CD4-positive, alpha-beta T cell treated with Interleukin-2 at 100 ng/mL for 4 hours (primary cell): ENCODE data around the gene ELOVL4.

Experiments
- DNase-seq: peaks from one replicate; pipeline ENCODE4 v3.0.0-alpha.2; 2020; ENCODE audit warnings: low spot score

The ELOVL4 gene

GRCh38 chr6:79911992-79912391 lies 35.4 kb downstream of the ELOVL4 start:
- DNase-seq = no peak

DNA sequence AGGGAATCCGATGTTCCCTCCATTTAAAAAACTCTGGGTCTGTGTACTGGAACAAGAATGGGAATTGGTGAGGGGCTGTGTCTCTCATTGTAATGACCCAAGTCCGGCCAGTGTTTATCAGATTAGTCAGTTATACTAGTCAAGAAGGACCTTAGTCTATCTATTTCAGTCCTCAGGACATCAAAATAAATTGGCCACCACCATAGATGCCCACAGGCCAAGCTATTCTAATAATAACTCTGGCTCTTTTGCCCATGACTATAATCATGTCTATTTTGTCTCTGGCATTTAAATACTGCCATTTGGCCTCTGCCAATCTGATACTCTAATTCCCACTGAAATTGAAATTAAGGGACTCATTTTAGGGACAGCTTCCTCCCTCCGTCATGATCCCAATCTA lies 37.8 kb downstream of the ELOVL4 start:
- no peak for DNase-seq

DNA sequence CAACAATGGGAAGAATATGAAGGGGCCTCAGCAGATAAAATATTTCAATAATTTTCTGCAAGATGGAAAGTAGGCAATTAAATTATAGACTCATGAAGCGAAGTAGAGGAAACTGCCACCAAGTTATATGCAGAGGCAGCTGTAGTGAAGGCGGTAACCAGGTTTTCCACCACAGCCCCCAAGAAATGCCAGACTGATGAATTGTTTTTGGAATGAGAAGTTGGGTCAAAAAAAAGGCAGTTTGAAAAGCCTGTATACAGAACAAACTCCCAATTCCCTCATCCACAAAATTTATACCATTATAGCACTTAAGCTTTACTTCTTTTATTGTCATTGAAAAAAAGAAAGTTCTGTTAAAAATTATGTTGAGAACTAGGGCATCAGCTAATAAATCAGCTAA lies 45.3 kb downstream of the ELOVL4 start:
- no peak for DNase-seq

GRCh38 chr6:79898076-79898475 lies 49.3 kb downstream of the ELOVL4 start:
- DNase-seq = no peak

DNA sequence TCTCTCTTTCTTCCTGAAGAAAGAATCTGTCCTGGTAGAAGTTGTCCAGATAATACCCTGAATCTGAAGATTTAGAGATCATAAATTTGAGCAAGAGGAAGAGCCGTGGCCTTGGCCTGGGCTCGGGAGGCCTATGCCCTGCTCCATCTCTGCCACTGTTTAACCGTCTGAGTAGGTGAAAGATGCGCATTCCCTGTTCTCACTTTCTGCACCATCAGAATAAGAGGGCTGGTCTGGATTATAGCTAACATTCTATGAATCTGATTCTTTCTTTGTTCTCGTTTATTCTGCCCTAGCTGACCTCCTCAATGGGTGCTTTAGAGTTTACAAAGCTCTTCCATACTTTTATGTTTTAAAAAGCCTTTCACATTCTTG lies 51.3 kb downstream of the ELOVL4 start:
- no peak for DNase-seq

DNA sequence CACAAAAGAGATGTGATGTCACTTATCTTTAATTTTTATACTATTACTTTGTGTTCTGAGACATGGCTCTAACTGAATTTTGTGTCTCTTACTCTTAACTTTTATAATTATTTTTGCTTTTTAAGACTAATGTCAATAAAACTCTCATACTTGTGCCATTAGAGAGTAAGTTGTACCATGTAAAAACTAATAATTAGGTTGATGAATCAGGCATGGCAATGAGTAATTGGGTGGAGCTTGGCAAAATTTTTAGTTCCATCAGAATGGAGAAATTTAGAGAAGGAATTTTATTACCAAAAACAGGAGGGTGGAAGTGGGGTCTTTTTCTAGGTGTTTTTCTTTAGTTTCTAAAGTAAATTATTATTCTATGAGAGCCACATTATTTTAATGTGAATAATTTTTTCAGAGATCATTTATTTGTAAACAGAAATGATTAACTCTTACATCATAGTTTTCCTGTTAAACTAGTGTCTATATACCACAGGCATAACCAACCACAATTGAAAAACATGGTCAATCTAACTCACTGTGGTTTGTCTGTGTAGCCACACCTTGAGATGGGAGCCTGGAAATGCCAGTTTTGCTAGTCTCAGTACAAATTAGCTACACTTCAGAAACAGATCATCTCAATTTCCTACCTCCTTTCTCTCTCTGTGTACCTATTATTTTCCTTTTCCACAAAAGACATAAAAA lies 51.8 kb downstream of the ELOVL4 start:
- no peak for DNase-seq

DNA sequence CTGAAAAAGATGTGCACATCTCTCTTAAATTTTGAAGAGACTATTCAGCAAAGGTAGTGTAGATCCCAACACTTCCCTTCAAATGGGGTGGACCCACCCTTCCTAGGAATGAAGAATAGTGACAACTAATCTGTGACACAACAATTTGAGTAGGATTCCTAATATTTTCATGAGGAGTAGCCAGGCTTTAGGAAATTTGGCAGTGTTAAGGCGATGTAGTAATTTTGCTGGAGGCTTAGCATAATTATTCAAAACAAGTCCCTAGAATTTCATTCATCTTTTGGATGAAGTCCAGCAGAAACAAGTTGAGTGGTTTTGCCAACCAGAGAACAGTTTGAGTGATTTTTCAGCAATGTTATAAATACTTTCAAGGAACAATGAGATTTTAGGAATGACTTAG lies 52.4 kb downstream of the ELOVL4 start:
- no peak for DNase-seq

DNA sequence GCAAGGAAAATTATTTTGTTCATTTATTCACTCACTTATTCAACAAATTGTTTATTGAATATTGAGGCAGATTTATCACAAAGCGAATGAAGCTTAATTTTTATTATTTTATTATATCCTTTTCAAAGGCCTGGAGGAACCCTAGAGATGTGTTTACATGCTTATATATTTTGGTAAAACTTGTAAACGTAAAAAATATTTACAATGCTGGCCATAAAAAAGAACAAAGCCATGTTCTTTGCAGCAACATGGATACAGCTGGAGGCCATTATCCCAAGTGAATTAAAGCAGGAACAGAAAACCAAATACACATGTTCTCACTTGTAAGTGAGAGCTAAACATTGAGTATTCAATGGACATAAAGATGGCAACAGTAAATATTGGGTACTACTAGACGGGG lies 58.8 kb downstream of the ELOVL4 start:
- no peak for DNase-seq

GRCh38 chr6:79878142-79878748 lies 69.1 kb downstream of the ELOVL4 start:
- no peak for DNase-seq

- no peak for DNase-seq
These were observed 72.7 kb downstream of the ELOVL4 start for GRCh38 chr6:79874531-79875134.

GRCh38 chr6:79872986-79873385 lies 74.4 kb downstream of the ELOVL4 start:
- DNase-seq = no peak

DNA sequence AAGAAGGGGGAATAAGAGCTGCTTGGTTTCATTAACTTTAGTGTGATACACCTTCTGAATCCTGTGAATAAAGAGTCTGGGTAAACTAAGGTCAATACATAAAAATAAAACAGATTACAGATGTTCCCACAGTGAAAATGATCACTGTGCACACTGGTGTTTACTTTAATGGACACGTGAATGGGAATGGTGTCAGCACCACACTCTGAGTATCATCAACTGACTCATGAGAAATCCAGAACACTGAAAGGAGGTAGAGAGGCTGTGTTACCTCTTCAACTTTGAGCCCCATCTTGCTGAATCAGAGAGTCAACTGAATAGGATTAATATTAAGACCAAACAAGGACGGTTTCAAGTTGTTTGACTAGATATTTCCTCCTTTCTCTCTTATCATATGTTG lies 75.0 kb downstream of the ELOVL4 start:
- no peak for DNase-seq

- peak; percentile 80 for DNase-seq
These were observed 77.7 kb downstream of the ELOVL4 start for GRCh38 chr6:79869600-79870084.

- DNase-seq = no peak
These were observed 78.2 kb downstream of the ELOVL4 start for GRCh38 chr6:79869184-79869583.

GRCh38 chr6:79868098-79868722 lies 79.1 kb downstream of the ELOVL4 start:
- DNase-seq = peak; percentile 56
